Activated CD4-positive, CD25-positive, alpha-beta regulatory T cell treated with anti-CD3 and anti-CD28 coated beads, Interleukin-2, amount 50 U/mL, for 72 hours (primary cell): ENCODE measurements around the gene ANK3.

Source experiments
- DNase-seq: peaks from one replicate; pipeline ENCODE4 v3.0.0; 2021

ANK3 gene

DNA sequence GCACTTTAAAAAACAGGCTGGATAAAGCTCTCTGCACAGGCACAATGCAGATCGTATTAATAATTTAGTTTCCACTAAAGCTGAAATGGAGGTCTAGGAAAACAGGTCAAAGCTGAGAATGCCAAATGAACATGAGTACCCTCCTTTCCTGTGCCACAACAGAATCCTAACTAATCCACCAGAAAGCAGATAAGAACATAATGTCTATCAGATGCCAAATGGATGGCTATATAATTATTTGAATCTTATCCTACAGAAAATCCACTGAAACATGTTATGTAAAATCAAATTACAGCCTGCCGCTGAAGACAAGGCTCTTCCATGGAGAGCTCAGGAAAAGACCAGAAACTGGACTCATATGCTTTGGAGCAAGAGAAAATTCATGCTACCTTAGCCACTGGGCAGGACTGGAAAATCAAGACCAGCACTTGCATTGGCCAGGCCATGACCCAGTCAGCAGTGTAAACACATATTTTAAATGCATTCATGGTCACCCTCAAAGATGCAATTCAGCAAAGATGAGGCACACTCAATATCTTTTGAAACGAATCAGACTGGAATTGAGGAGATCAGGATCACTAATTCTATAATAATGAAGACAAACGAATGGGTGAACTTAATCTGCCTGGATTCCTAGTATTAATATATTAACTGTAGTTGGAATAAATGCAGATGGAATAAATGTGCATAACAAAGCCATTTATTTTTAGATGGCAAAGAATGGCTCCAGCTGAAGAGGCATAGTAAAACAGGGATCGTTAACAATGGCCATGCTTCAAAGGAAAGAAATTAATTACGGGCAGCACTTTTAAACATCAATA is 13.2 kb downstream of the ANK3 start:
- no peak for DNase-seq

DNA sequence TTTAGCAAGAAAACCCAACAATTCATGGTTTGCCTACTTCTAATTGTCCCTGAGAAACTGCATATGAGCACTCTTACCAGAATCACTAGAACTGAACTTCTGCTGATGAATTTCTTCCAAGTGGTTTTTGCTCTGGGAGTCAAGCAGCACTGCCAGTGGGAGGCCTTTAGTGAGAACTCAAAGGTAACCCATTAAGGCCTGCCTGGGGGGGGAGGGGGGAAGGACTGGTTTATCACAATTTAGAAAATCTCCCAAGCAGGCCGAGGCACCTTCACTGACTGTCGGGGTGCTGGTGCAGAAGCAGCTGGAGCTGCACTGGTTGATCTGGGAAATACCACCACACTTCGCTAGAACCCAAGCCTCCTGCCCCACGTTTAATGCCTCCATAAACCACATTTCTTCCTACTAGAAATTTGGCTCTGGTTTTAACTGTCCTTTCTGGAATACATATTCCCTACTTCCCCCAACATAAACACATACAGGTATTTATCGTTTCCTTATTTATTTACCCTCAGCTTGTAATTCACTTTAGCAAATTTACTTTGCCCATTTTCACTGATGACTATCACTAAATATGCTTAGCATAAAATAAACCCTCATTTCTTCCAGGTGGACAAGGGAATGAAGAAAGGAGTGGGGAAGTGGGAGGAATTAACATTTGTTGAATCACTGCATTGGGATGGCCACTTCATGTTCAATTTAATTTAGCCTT is 14.2 kb downstream of the ANK3 start:
- no peak for DNase-seq

DNA sequence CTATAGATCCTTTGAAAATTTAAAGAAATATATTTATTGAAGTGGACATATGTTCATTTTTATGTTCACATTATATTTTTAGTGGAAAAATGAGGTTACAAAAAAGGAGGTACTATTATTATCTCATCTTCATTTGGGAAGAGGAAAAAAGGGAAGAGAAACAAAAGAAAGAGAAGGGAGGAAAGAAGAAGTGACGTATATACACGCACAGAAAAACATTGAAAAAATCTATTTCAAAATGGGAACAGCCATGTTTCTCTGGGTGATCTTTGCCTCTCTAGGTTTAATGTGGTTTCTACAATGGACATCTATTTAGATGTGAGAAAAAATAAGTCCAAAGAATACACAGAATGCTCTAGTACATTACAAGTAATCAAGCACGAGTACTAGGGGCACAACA is 14.8 kb downstream of the ANK3 start:
- DNase-seq, result no peak

DNA sequence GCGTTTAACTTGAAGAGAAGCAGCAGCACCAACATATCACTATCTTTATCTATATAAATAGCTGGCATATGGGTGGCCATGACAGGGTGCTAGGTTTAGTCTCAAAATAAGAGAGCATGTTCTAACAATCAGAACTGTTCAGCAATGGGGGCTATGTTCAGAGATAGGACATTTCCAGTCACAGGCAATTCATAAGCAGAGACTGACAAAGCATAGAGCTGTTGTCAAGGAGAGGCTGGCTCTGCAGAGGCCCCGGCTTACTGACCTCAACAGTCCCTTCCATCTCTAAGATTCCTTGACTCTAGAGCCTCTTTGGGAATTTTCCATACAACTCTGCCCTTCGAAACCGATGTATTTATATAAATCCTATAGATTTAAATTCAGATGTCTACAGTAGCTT is 17.2 kb downstream of the ANK3 start:
- DNase-seq, result no peak

DNA sequence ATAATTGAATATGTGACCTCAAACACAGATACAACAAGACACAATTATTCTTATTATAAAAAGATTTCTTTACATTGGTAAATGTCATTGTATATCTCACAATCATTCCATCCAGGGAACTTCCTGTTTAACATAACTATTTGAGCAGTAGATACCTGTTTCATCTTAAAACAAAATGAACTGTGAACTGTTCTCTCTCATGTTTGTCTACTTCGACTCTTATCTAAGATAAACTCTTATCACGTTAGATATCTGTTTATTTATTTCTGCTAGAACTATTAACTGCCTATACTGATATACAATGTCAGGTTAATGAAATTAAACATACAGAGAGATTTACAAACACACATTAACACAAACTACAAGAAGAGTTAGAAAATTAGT is 20.1 kb downstream of the ANK3 start:
- DNase-seq, result no peak

DNA sequence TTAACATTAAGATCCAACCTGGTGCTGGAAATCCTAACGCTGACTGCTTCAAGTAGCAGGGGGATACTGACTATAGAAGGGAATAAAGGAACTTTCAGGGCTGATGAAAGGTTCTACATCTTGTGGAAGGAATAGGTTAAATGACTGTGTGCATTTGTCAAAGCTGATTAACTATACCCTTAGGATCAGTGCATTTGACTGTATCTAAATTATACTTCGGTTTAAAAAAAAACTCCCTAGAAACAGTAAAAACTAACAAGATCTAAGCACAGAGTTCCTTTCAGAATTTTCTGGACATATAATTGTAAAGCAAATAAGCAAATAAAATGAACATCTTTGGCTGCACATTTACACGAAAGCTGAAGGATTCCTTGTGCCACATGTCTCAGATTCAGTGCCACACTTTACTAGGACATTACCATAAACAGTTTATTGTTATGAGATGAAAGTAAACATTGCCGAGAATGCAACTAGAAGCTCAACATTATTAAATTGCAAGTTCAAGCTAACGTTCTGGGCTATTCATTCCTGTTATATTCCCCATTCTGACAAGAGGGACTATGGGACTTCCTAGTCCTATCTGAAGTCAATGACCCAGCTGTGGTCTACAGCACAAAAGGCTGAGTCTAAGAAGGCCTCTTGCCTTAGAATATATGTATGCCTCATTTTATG is 20.7 kb downstream of the ANK3 start:
- no peak for DNase-seq

DNA sequence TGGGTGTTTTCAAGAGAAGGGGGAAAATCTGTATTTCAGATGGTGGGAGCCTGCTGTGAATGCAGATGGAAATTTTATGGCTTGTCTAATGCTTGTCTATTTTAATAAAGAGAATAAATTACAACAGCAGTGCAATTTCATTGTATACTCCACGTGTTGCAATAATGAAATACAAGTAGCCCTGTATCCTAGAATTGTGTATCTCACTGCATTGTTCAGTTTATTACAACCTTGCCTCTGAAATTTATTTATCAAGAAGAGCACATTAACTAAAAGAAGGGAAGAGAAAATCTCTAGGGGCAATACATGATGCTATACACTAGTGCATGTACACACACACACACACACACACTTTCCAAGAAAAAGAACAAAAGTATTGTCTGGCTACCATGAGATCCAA is 21.8 kb downstream of the ANK3 start:
- DNase-seq, result no peak

DNA sequence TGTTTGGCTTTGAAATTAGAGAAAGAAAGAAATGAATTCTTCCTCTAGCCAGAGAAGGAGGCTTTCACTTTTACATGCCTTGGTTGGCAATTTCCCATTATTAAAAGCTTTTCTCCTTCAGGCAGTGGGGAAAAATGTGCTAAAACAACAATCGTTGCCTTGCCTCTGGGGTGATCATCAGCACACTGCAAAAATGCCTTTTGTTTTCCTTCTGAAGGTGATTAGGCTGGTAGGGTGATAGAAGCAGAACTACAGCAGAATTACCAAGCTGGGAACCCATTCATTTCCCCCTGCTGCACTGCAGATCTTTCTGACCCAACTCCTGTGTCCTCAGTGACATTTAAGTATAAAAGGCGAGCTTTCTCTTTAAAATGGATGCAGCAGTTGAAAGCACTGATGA is 22.2 kb downstream of the ANK3 start:
- DNase-seq, result no peak

DNA sequence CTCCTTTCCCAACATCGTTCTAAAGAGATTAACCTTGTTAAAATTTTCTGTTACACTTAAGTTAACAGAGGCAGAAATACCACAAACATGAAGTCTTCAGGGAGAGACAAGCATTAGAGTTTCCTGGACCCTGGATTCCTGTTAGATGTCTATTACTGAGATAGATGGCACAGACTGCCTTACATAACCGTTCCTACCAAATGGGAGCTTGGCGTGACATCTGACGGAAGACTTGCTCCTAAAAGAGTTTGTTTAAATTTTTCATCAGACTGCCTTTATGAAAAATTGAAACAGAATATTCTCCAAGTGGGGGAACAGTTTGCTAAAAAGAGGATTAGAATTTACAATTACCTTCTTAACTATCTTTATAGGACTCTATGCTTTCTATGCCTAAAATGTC is 22.7 kb downstream of the ANK3 start:
- DNase-seq, result no peak

DNA sequence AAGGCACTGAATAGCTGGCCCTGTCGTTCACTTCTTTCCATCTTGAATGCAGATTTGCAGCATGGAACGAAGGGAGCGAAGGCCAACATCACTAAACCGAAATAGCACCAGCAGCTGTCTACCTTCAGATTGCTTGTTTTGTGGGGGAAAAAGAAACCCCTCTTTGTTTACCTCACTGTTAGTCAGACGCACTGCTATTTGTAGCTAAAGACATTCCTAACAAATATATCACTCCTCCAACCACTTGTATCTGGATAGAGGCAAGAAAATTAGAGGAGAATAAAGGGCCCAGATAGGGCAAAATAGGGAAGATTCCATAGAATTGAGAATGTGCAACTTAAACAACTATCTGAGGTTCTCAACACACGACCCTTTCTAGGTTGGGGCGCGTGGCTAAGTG is 26.5 kb downstream of the ANK3 start:
- DNase-seq, result no peak

DNA sequence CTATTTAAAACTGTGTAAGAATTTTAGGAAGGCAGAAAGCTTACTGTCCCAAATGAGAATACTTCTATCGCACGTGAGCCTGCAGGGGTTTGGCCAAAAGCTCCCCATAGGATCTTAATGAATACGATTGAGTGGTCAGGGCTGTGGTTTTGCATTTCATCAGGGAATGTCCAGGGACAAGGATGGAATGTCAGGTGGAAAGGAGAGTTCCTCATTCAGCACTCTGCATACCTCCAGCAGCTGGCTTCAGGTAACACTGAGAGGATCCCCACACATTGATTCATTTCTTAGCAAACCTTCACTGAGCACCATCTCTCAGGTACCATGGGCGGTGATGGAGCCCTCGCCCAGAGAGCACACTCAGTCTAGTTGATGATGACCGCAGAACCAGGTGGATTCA is 27.2 kb downstream of the ANK3 start:
- DNase-seq, result no peak

DNA sequence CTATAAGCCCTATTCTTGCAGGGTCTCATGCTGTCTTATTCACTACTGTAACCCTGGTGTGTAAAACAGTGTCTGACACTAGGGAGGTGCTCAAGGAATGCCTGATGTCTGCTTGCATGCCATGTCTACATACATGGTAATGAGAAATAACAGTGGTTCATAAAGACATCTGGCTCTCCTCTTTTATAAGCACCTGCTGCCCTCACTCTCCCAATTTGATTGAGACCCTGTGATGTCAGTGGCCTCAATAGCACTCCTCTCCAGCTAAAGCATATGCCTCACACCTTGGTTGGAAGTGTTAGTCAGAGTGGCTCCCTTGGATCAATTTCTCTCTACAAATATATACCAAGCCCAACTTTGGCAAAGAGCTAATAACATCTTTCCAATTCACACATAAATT is 30.6 kb downstream of the ANK3 start:
- no peak for DNase-seq

DNA sequence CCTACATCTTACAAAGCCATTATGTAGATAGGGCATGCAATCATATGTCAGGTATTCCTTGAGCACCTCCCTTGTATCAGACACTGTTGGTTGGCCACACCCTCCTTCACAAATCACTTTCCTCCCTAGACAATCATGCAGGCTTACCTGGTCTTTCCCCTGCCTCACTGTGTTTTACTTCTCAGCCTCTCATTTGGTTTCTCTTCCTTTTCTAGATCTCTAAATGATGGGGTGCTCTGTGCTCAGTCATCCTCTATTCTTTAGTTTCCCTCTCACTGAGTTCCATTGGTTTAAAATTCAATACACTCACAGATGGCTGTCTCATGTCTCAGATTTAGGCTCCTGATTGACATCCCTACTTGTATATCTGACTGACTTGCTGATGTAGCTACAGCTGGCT is 31.4 kb downstream of the ANK3 start:
- DNase-seq, result no peak

DNA sequence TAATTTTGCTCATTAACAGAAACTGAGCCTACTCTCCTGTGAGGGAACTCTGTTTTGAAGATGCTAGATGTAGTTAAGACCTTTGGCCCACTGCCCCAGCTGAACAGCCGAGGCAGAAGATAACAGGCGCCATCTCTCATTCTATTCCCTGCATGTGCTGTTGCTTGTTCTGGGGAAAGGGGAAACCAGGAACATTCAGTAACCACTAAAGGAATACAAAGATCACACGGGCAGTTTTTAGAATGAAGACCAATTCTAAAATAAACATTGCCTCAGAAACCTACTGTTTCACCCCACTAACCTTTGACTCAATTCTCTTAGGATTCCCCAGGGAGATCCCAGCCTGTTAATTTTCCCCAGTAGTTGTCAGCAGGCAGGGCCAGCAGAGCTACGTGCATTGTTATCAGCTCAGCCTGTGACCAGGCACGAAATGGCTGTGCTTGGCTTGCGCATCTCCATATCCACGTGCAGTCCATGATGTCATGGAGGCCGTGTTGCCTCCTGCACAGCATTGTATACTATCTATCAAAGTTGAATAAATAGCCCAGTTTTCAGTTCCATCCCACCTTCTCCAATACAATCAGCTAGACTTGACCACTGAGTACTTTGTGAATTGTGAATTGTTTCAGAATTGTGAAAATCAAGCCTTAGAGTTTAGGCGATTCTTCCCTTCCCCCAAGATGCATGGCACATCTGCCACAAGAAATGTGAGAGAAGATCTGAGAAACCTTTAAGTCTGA is 36.0 kb downstream of the ANK3 start:
- no peak for DNase-seq

DNA sequence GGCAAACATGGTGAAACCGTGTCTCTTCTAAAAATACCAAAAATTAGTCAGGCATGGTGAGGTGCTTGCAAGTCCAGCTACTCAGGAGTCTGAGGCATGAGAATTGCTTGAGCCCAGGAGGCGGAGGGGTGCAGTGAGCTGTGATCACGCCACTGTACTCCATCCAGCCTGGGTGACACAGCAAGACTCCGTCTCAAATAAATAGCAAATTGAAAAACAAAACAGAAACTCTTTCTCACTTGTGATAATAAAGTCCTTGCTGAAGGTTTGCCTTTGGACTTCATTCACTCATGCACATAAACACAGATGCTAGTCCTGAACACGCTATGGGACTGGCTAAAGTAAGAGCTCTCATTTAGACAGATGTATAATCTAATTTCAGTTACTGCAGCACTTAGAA is 37.6 kb downstream of the ANK3 start:
- DNase-seq, result no peak

DNA sequence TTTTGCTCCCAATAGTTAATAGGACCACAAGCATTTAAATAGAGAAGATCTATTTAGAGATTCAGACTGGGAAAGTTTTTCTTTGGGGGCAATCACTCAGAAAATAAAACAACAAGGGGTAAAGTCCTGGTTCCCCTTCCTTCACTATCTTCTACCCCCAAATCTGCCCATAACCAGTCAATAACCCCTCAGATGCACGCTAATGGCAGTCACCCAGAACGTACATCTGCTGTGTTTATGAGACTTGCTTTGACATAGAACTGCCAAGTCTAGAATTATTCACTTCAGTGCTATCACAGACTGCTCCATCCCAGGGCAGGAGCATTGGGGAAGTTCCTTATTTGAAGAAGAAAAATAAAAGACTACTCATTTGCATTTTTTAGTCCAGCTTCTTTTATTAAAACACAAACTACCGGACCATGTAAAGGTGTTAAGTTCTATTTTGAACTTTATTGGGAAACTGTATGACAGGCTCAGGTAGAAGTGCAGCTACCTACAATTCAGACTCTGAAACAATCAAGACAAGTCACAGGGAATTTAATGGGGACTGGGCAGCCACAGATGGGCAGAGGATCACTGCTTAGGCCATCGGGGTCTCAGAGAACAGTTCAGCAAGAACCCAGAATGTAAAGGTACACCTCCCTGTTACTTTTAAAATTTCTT is 38.4 kb downstream of the ANK3 start:
- DNase-seq, result no peak

DNA sequence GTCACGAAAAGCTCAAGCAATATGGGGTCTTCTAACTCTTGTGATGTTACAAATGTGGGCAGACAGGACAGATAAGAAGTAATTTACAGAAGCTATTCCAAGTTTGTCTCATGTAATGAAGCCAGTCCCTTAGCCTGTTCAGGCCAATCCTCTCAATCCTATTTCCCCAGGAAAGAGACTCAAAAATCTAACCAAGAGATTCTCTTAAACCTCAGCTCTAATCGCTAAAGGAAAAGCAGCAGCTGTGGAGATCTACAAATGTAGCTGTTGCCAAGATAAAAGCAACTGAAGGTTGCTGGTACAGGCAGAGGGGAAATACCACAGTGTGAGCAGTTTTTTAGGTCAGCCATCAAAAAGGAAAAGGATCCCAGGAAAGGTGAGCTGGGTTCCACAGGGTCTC is 39.3 kb downstream of the ANK3 start:
- DNase-seq, result no peak

DNA sequence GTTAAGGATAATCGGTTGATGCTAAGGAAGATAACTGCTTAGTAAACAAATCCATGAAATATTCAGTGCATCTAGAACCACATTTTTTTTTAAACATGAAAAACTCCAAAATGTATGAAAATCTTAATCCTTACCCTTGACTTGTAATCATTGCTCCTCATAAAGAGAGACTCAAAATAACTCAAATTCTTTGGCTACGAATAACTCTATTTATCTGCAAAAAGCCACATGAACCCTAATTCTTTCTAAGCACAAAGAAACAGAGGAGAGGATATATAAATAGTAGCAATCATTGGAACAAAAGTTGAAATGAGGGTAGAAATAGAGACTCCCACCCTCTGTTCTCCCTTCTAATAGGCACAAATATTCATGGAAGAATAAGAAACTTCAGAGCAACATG is 40.2 kb downstream of the ANK3 start:
- DNase-seq, result no peak

DNA sequence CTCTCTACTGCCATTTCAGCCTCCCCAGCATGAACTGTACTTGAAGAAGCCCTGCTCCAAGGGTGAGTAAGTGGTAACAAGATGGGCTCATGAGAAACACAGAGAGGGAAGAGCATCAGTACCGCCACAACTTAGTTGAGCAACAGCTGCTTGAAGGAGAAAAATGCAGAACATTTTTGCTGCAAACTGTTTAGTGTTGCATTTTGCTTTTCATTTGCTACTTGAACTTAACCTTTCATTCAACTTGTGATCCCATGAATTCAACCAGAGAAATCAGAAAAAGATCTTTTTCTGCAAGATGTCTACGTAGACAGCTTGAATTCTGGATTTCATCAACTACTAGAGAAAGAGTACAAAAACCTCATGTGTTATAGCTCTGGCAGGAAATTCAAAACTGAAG is 40.7 kb downstream of the ANK3 start:
- no peak for DNase-seq

DNA sequence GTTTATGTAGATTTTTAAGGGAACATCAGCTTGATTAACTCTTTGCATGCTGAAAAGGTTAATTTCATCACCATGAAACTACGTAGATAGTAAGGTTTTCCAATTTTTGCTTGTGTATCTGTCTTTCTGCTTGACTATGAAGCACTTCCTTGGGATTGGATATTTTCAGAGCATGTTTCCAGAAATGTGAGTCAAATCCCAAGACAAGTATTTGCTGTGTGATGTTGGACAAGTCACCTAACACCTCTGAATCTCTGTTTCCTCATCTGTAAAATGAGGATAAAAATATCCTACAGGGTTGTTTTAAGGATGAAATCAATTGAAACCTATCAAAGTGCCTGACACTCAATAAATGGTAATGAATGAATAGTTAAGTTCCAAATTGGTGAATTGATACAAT is 42.4 kb downstream of the ANK3 start:
- no peak for DNase-seq

DNA sequence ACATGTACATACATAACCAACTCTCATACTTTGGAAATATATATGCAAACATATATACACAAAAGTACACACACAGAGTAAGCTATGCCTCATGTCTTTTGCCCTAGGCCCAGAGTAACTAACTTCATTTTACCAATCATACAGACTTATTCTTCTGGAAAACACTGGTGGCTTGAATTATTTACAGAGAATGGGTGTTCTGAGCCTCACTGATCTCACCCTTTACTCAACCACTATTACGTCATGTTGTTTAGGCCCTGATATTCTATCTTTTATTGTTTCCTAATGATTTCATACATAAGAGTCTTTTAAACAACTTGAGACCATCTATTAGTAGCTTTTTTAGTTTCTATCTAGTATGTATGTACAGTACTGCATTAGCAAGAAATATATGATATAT is 43.0 kb downstream of the ANK3 start:
- DNase-seq, result no peak

DNA sequence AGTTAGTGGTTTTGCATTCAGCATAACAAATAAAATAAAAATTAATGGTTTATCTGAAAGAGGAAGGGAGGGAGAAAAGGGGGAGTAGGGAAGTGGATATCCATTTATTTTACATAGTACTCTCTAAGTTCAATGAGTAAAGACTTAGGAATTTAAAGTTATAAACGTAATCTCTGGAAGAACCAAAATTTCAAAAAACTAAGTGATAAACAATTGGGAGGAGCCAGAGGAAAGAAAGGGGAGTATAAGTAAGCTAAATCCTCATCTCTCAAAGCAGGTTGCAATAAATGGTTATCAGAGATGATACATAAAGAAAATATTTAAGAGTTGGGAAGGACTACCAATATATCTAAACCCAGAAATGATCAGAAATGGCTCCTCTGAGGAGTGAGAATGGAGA is 46.4 kb downstream of the ANK3 start:
- no peak for DNase-seq

DNA sequence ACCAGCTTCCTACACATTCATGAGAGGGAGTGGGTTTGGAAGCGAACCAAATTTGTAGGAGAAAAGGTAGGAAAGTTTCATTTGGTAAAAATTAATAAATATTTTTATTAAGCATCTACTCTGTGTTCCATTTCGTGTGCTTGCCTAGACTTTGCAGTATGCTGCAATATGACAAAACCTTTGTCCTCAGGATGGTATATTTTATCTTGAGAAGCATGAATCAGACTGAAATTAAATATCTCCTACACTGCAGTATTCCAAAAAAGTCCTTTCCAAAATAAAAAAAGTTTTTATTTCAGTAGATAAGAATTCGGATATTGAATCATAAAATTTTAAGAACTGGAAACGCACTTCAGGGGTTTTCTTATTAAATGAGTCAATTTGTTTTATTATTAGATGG is 47.7 kb downstream of the ANK3 start:
- no peak for DNase-seq
